HG03520 (cell line): ENCODE data around the gene PADI6.
"Not testable (repeated sequence)": the region's sequence is repeated elsewhere in the genome, so short reads cannot be mapped to it uniquely, and the experiment has no call there.

Experiments used
- ATAC-seq: cut with Tn5 transposase; IDR thresholded peaks from one replicate; pipeline ENCODE4 v1.9.1; 2021; ENCODE audit warnings: mild to moderate bottlenecking, moderate library complexity; ENCODE audit not compliant: unreplicated experiment

PADI6 gene

DNA sequence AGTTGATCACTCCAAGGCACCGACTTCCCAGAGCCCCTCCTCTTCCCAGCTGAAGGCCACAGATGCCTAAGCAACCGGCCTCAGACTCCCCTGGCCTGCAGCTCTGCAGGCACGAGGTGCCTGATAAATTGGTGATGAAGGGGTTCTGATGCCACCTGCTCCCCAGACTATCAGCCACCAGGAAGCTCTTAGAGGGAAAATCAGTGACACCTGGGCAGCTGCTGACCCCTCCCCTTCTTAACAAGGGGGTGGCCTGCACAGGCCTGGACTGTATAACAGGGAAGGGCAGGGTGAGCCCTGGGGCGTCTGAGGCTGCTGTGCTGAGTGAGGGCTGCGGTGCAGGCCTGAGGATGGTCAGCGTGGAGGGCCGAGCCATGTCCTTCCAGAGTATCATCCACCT, at the start of gene PADI6:
Gene PADI6 (plus strand): TSS at position 301 of the 400 bp plus-strand sequence. CDS start 50 bp downstream, at position 351.
- ATAC-seq = no peak

DNA sequence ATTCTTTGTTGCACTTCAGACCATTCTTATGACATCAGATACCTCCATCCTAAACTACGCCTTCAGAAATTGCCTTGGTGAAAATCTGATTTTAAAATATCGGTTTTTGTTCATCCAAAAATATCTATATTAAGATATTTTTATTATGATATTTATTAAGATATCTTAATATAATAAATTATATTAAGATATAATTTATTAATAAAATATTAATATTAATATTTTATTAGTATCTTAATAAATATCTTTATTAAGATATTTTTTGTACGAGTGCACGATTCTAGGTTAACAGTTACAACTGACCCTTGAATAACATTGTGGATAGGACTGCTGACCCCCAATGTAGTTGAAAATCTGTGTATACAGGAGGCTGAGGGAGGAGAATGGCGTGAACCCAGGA, 43.1 kb upstream of the PADI6 start:
- no peak for ATAC-seq

DNA sequence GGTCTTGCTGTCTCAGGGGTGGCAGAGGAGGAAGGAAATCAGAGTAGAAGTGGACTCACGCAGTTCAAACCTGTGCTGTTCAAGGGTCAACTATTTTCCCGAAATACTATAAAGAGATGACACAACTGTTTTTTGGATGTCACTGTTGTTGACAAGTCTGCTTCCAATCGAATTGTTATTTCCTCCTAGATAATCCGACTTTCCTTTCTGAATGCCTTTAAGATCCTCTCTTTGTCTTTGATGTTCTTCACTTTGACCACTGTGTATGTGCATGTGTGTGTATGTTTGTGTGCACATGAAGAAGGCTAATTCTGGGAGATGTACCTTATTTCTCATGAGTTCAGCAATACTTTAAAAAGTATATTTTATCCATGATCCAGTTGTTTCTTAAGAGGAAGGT, 42.4 kb upstream of the PADI6 start:
- ATAC-seq = no peak

DNA sequence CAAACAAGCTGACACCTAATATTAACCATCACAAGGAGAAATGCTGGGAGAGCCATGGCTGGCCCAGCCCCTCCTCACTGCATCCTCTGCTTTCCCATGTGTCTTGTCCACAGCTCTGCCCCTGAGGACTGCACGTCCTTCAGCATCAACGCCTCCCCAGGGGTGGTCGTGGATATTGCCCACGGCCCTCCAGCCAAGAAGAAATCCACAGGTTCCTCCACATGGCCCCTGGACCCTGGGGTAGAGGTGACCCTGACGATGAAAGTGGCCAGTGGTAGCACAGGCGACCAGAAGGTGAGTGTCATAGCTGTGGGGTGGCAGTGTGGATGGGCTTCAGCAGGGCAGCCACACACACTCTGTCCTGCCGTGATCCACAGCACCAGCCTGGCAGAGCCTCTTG, 41.1 kb upstream of the PADI6 start:
- ATAC-seq = no peak

DNA sequence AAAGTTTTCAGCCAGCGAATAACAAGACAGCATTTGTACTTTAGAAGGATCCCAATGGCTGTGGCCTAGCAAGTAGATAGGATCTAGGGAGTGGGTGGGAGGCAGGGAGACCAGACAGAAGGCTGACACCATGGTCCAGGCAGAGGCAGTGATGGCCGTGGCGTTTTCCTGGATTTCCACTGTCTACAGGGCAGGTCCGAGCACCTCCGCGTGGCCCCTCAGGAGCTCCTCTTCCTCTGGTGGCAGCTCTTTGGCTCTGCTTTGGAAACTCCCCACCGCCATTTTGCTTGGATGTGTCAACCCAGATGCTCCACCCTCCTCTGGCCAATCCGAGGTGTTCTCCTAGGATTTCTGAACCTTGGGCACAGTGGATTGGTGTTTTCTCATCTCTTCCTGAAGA, 38.9 kb upstream of the PADI6 start:
- no peak for ATAC-seq

DNA sequence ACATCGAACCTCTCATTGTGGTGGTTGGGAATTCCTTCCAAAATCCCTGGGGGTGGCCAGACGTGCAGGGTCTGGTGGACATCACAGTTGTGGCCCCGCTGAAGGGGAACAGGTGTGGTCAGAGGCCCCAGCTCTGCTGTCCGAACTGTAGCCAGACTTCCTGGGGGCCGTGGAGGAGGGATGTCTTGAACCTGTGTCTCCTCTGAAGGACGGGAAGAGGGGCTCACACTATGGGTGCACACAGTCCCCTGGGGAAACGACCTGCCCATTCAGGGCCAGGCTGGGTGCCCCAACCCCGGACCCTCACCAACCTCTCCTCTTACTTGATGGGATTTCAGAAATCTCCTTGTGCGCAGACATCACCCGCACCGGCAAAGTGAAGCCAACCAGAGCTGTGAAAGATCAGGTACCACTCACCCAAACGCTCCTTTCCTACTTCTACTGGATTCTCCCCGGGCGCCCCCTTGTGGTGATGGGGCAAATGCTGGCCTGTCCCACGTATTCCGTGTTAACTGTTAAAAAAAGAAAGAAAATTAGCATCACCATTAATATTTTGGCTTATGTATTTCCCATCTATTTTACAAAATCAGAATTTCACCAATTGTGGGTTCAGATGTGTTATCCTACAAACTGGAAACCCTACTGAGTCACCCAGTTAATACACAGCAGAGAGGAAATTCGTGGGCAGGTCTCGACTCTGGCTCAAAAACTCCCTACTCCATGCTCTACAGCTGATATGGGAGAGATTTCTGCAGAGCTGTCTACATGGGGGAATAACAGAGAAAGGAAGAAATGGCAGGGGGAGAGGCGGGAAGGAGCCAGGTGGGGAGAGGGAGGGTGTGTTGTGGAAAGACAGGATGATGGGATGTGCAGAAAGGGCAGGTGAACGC, 35.9 kb upstream of the PADI6 start:
- no peak for ATAC-seq

DNA sequence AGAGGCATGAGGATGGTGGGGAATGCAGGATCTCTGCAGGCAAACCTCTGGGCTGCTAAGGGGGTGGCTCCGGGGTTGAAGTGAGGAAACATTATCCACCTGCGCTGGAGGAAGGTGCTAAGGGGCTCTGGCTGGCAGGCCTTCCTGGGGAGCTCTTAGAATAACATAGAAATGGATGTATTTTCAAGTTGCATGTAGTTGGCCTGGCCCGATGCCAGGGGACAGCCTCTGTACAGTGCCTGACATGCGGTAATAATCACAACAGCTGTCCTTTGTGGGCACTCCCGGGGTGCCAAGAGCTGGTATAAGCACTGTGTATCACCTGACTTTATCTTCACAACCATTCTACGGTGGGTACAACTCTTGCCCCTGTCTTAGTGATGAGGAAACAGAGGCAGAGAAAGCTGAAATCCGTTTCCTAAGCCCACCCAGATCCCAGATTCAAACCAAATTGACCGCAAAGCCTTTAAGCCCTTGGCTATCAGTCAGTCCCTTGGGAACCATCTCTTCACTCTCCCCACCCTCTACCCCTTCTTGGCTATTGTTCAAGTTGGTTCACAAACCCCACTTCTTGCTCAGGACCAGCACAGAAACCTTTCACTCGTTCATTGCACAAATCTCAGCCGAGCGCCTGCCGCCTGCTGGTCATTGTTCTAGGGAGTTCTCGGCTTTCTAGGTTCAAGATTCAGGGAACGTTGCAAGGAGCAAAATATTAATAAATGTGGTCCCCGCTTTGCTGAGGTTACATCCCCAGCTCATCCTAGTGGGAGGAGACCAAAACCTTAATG, 33.1 kb upstream of the PADI6 start:
- ATAC-seq = no peak

DNA sequence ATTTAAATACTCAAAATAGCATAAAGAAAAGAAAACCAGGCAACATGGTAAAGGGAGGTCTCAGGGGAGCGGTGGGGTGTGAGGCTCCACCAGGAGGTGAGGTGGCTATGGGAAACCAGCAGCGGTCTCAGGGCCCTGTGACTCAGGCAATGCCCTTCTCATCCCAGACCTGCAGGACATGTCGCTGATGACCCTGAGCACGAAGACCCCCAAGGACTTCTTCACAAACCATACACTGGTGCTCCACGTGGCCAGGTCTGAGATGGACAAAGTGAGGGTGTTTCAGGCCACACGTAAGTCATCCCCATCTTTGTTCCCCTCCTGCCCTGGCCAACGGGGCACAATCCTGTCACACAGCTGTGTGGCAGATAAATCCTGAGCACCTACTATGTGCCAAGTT, 32.5 kb upstream of the PADI6 start:
- no peak for ATAC-seq

DNA sequence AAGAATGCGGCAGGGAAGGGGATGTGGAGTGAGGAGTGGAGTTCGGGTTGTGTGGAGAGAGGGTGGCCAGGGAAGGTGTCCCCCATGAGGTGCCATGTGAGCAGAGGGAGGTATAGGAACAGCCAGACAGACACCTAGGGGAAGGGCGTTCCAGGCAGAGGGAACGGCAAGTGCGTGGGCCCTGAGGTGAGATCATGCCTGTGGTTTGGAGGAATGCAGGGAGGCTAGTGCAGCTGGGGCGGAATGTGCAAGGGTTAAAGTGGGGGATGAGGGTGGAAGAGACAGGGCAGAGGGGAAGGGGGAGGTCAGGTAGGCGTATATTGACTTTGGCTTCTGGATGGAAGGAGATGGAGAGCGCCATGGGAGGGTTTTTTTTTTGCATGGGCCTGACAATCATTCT, 31.6 kb upstream of the PADI6 start:
- no peak for ATAC-seq

DNA sequence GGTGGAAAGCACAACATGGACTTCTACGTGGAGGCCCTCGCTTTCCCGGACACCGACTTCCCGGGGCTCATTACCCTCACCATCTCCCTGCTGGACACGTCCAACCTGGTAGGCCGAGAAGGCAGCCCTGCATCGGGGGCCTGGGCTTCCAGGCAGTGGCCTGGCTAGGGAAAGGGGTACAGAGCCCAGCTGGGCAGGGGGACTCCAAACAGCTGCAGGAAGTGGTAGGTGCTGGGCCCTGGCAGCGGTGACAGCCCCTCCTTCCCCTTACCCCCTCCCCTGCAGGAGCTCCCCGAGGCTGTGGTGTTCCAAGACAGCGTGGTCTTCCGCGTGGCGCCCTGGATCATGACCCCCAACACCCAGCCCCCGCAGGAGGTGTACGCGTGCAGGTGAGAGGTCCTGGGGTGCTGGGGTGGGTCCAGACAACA, 30.0 kb upstream of the PADI6 start:
- no peak for ATAC-seq

DNA sequence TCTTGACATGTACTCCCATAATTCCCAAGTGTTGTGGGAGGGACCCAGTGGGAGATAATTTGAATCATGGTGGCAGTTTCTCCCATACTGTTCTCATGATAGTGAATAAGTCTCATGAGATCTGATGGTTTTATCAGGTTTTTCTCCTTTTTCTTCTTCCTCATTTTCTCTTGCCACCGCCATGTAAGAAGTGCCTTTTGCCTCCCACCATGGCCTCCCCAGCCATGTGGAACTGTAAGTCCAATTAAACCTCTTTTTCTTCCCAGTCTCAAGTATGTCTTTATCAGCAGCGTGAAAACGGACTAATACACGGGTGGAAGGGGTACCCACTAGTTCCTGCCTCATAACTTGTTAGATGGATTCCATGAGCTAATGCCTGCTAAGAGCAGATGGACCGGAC, 26.5 kb upstream of the PADI6 start:
- ATAC-seq = not testable (repeated sequence)

DNA sequence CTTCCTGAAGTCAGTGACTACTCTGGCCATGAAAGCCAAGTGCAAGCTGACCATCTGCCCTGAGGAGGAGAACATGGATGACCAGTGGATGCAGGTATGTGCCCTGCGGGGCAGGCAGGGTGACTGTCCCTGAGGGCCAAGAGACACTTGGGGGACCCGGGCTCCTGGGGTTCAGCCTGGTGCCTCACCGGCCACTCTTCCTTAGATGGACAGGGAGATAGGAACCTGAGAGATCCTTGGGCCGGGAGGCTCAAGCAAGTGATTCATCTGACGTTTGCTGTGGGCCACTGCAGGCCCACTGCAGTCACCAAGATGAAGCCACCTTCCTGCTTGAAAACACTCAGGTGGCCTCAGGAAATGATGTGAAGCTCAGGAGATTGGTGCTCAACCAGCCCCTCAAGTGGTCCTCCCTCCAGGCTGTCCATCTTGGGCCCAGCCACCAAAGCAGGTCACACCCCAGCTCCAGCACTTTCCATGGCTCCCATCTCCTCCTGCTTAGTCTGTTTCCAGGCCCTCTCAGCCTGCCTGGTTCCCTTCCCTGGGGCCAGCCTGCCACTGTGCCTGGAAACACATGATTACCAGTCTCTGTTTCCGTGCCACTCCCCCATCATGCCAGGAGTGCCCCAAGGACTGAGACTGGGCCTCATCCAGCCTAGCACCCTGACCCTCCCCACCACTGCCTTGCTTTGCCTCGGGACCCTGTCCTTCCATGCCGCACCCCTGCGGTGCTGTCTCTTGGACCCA, 25.8 kb upstream of the PADI6 start:
- no peak for ATAC-seq

DNA sequence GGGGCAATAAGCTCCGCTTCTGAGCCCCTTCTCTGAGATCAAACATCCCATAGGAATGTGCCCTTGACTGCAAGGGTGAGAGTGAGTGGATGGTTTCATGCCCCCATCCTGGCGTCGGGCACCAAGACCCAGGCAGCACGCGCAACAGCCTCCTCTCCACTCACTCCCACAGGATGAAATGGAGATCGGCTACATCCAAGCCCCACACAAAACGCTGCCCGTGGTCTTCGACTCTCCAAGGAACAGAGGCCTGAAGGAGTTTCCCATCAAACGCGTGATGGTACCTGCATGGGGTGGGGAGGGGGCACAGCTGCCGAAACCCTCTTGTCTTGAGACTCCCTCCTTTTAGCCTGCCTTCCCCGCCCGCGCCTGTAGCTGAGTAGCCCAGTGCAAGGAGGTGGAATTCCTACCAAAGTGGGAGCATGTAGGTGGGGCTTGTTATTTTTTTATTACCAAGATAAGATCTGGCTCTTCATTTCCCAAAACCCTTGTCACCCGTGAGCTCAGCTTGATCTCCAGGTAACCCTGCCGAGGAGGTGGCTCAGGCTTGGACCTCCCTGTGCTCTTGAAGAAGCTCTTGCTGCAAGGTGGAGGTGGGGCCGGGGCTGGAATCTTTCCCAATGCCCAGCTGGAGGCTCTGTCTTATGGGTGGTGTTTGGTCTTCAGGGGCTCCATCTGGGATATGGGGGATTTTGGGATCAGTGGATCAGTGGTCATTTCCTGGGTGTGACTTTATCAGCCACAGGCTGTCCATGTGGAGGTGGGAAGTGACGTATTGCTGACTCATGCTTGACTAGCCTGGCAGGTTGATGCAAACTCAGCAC, 24.0 kb upstream of the PADI6 start:
- ATAC-seq = no peak

DNA sequence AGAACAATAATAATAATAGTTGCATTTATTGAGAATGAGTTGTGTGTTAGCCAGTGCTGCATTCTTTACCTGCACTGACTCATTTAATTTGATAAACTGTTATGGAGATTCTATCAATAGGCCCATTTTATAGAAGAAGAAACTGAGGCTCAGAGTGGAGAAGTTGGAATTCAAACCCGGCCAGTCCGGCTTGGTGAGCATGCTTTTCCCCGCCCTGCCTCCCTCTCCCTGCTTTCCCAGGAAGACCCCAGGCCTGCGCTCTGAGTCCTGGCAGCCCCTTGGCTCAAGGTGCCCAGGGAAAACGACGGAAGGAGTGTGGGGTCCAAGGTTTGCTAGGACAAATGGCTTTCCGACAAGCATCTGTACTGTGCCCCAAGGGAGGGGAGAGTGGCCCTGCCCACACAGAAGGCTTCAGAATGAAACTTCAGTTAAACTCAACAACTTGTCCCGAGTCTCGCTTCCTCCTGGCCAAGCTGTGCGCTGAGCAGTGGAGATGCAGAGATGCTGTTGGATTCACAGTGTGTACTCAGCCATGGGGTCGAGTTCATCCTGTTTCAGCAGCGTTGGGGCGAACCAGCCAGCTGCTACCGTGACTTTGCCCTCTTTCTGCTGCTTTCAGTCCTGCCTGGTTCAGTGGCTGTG, 23.3 kb upstream of the PADI6 start:
- no peak for ATAC-seq

DNA sequence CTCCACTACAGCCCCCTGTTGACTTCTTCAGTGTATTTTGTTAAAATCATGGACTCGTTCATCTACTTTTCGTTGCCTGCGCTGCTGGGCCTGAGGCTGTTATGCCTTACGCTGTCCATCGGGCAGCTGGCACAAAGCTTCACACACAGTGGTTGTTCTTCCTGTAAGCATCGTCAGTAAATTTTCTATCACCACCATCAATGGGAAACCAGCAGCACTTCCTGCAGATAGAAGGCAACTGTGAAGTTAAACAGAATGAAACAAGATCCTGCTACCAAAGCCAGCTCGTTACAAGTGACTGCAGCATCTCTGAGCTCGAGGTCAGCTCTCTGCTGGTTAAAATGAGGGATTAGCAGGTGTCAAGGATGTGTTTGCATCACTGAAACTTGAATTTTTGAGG, 21.9 kb upstream of the PADI6 start:
- ATAC-seq = no peak

DNA sequence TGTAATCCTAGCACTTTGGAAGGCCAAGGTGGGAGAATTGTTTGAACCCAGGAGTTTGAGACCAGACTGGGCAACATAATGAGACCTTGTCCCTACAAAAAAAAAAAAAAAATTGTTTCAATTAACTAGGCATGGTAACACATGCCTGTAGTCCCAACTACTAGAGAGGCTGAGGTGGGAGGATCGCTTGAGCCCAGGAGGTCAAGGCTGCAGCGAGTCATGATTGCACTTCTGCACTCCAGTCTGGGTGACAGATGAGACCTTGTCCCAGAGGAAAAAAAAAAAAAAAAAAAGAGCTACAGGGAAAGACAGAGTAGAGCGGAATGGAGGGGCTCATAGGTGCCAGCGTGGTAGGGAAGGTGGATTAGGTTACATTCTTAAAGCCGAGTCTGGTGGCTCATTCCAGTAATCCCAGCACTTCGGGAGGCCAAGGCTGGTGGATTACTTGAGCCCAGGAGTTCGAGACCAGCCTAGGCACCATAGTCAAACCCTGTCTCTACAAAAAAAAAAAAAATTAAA, 21.0 kb upstream of the PADI6 start:
- no peak for ATAC-seq

DNA sequence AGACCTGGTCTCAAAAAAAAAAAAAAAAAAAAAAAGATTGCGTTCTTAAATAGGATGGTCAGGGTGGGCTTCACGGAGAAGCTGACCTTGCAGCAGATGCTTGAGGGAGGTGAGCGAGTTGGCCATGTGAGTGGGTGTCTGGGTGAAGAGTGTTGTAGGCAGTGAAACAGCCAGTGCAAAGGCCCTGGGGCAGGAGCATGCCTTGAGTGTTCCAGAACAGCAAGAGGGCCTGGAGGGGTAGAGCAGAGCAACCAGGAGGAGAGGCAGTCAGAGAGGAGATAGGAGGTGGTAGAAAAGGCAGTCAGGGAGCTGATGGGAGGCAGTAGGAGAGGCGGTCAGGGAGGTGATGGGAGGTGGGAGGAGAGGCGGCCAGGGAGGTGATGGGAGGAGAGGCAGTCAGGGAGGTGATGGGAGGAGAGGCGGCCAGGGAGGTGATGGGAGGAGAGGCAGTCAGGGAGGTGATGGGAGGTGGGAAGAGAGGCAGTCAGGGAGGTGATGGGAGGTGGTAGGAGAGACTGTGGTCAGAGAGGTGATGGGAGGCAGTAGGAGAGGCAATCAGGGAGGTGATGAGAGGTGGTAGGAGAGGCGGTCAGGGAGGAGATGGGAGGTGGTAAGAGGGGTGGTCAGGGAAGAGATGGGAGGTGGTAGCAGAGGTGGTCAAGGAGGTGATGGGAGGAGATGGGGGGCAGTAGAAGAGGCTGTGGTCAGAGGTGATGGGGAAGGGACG, 20.2 kb upstream of the PADI6 start:
- no peak for ATAC-seq

DNA sequence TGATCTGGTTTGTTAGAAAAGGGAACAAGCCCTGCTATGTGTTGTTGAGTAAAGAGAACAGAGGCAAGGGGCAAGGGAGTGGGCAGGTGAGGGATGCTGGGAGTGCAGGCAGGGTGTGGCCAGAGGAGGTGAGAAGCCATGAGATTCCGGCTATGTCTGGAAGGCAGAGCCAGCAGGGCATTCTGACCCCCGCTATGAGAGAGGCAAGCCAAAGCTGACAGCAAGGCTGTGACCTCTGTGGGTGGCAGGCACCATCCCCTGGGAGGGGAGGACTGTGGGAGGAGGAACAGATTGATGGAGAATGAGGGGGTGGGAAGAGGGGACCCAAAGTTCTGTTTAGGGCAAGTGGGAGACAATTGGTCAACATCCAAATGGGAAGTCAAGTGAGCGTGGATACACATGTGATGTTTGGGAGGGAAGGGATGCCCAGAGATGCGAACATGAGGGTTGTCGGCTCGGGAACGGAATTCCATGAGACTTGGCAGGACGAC, 19.5 kb upstream of the PADI6 start:
- no peak for ATAC-seq

DNA sequence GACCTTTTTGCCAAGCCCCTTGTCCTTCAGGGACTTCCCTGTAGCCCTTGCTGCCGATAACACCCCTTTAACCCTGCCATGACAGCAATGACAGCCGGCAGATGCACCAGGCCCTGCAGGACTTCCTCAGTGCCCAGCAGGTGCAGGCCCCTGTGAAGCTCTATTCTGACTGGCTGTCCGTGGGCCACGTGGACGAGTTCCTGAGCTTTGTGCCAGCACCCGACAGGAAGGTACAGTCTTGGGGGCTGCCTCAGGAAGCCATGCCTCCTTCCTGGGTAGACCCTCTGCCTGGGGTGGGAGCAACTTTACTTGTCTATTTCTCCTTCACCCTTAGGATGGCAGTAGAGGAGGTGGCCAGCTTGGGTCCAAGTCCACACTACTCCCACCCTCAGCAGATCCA, 16.1 kb upstream of the PADI6 start:
- no peak for ATAC-seq
